GM23338 (cell line): ENCODE measurements around the gene LCNL1. TPM values are rescaled to one million over a fixed set of nuclear protein-coding genes. Genes with fewer than 3 reads are reported as not detected.

Experiments used
- ATAC-seq: fragments of 200-7000 bp; cut with Tn5 transposase; 3 replicates; pipeline ENCODE4 v1.9.1; 2020
- DNase-seq: peaks from one replicate; pipeline ENCODE4 v3.0.0-alpha.2; 2015; ENCODE audit warnings: low spot score
- H2AFZ ChIP-seq: fragments of 200-600 bp; sonication (generic); 2 replicates; pipeline ENCODE4 v1.8.0; 2016; ENCODE audit warnings: antibody characterized with exemption, mild to moderate bottlenecking, moderate library complexity
- H3F3A ChIP-seq: fragments of 200-600 bp; sonication (generic); replicated peaks from 2 replicates; pipeline ENCODE4 v1.8.0; 2017; ENCODE audit warnings: antibody characterized with exemption, mixed run types, low read depth
- H3K27ac ChIP-seq: fragments of 200-600 bp; sonication (generic); 2 replicates; pipeline ENCODE4 v1.6.1; 2016; ENCODE audit warnings: low read depth
- H3K27me3 ChIP-seq: fragments of 200-600 bp; sonication (generic); 2 replicates; pipeline ENCODE4 v1.8.0; 2016; ENCODE audit warnings: mild to moderate bottlenecking, mixed run types, moderate library complexity; ENCODE audit not compliant: insufficient read depth
- H3K36me3 ChIP-seq: fragments of 200-600 bp; sonication (generic); 2 replicates; pipeline ENCODE4 v1.8.0; 2016; ENCODE audit warnings: mild to moderate bottlenecking; ENCODE audit not compliant: insufficient read depth
- H3K4me1 ChIP-seq: fragments of 200-600 bp; sonication (generic); 2 replicates; pipeline ENCODE4 v1.8.0; 2016; ENCODE audit warnings: mild to moderate bottlenecking, moderate library complexity; ENCODE audit not compliant: insufficient read depth
- H3K4me2 ChIP-seq: fragments of 200-600 bp; sonication (generic); 2 replicates; pipeline ENCODE4 v1.7.1; 2017; ENCODE audit warnings: mixed run types
- H3K4me3 ChIP-seq: fragments of 200-600 bp; sonication (generic); 2 replicates; pipeline ENCODE4 v1.6.1; 2016; ENCODE audit warnings: mixed run types
- H3K79me2 ChIP-seq: fragments of 200-600 bp; sonication (generic); replicated peaks from 2 replicates; pipeline ENCODE4 v1.8.0; 2017; ENCODE audit warnings: mild to moderate bottlenecking; ENCODE audit not compliant: insufficient read depth
- H3K9me2 ChIP-seq: fragments of 200-600 bp; sonication (generic); 2 replicates; pipeline ENCODE4 v1.8.0; 2017; ENCODE audit not compliant: insufficient read depth
- H4K20me1 ChIP-seq: fragments of 200-600 bp; sonication (generic); replicated peaks from 2 replicates; pipeline ENCODE4 v1.8.0; 2017; ENCODE audit warnings: mild to moderate bottlenecking; ENCODE audit not compliant: insufficient read depth
- H3K27ac Mint-ChIP-seq: 2 replicates; pipeline ENCODE4 v1.8.0; 2020; ENCODE audit warnings: inconsistent platforms, mild to moderate bottlenecking, moderate library complexity, mixed read lengths
- H3K27me3 Mint-ChIP-seq: 3 replicates; pipeline ENCODE4 v1.8.0; 2022; ENCODE audit warnings: low read depth, mild to moderate bottlenecking, moderate library complexity, mixed read lengths, inconsistent platforms; ENCODE audit not compliant: insufficient read depth, poor library complexity
- H3K36me3 Mint-ChIP-seq: 3 replicates; pipeline ENCODE4 v1.8.0; 2021; ENCODE audit warnings: low read depth, mild to moderate bottlenecking, inconsistent platforms, moderate library complexity, mixed read lengths
- H3K4me1 Mint-ChIP-seq: 3 replicates; pipeline ENCODE4 v1.8.0; 2020; ENCODE audit warnings: mild to moderate bottlenecking, inconsistent platforms, mixed read lengths
- H3K4me3 Mint-ChIP-seq: 3 replicates; pipeline ENCODE4 v1.8.0; 2021; ENCODE audit warnings: moderate library complexity, mild to moderate bottlenecking, inconsistent platforms, mixed read lengths
- H3K9me3 Mint-ChIP-seq: 3 replicates; pipeline ENCODE4 v1.8.0; 2020; ENCODE audit warnings: moderate library complexity, mild to moderate bottlenecking, inconsistent platforms, mixed read lengths
- CREB1 ChIP-seq: fragments of 250-450 bp; sonication (Bioruptor Pico); IDR thresholded peaks from 2 replicates; pipeline ENCODE4 v1.5.0; 2020; ENCODE audit warnings: low read depth, mild to moderate bottlenecking, moderate library complexity
- CTCF ChIP-seq, 2 experiments: fragments of 200-600 bp in 1 of 2; sonication (generic) in 1 of 2; conservative IDR thresholded peaks; 2 replicates each; pipeline versions ENCODE4 v1.5.1 to v1.6.1; 2016 to 2017; ENCODE audit warnings: antibody characterized with exemption in 2 of 2, low read depth in 2 of 2, mild to moderate bottlenecking in 2 of 2, moderate library complexity in 1 of 2
- EZH2 ChIP-seq: fragments of 200-600 bp; sonication (generic); IDR thresholded peaks from one replicate; pipeline ENCODE4 v1.8.0; 2017; ENCODE audit warnings: antibody characterized with exemption, mild to moderate bottlenecking, low read depth; ENCODE audit not compliant: unreplicated experiment
- NANOG ChIP-seq: IDR thresholded peaks from 2 replicates; pipeline ENCODE4 v1.6.1; 2016; ENCODE audit warnings: antibody characterized with exemption, borderline replicate concordance
- POLR2AphosphoS5 ChIP-seq: IDR thresholded peaks from 2 replicates; pipeline ENCODE4 v1.6.1; 2016; ENCODE audit warnings: antibody characterized with exemption, low read depth
- REST ChIP-seq: IDR thresholded peaks from one replicate; pipeline ENCODE4 v1.6.1; 2018; ENCODE audit warnings: antibody characterized with exemption; ENCODE audit not compliant: unreplicated experiment
- STAT1 ChIP-seq: IDR thresholded peaks from one replicate; pipeline ENCODE4 v1.6.1; 2016; ENCODE audit warnings: antibody characterized with exemption; ENCODE audit not compliant: unreplicated experiment
- ZNF114 ChIP-seq: fragments of 250-450 bp; sonication (Bioruptor Pico); IDR thresholded peaks from 2 replicates; pipeline ENCODE4 v1.5.0; 2020; ENCODE audit warnings: mild to moderate bottlenecking, moderate library complexity
- ZNF331 ChIP-seq: fragments of 250-450 bp; sonication (Bioruptor Pico); IDR thresholded peaks from 2 replicates; pipeline ENCODE4 v1.5.0; 2020; ENCODE audit warnings: low read depth, mild to moderate bottlenecking, moderate library complexity
- polyA plus RNA-seq: library from polyadenylated mRNA; unstranded; fragments of >200 nt; fragmentation: Nextera tagmentation; extraction: Ambion mirVana; gene quantifications from 2 replicates; pipeline ENCODE4 v1.2.1, GENCODE V29; 2016
- total RNA-seq: library from RNA; depleted of rRNA; stranded (reverse); fragments of >200 nt; shearing (Covaris generic); gene quantifications from 2 replicates; pipeline ENCODE4 v1.2.3, GENCODE V29; 2014

The LCNL1 gene
- total and polyA plus RNA-seq, 2 experiments from 2014 or later: 0.11 TPM; not detected in 1

GRCh38 chr9:136941231-136942111 is 41.3 kb upstream of the LCNL1 start:
- H3K36me3 Mint-ChIP-seq: peaks cover 34% of the 10 kb centered on the region
- Histone ChIP-seq H3F3A (0 out of 2 replicates have a peak, but pooled peaks cover 3% of the 10 kb centered on the region), H2AFZ (no peak overlapping the region), H3K27ac (no peak overlapping the region), H3K4me1 (no peaks in the 10 kb centered on the region; the same call in 1 of the 2 replicates), H3K4me3 (no peak overlapping the region), H4K20me1 (peaks cover 9% of the 10 kb centered on the region), H3K27me3 (no peaks in the 10 kb centered on the region), H3K4me2 (no peak overlapping the region), H3K9me2 (no peaks in the 10 kb centered on the region), H3K79me2 (0 out of 2 replicates have a peak, but pooled peaks cover 5% of the 10 kb centered on the region), H3K36me3 (no peaks in the 10 kb centered on the region)
- peaks cover 5% of the 10 kb centered on the region for H3K4me1 Mint-ChIP-seq
- no peak overlapping the region for H3K4me3 Mint-ChIP-seq
- TF ChIP-seq POLR2AphosphoS5 (0 out of 2 replicates have a peak, but pooled peaks have one; percentile 18), CTCF (conservative IDR thresholded peaks at IDR 0.05; ENCODE audit: low read depth in 2 of 2) (no peak), REST (no peak), STAT1 (no peak), CREB1 (CRISPR knock-in tag) (no peak)
- H3K27me3 Mint-ChIP-seq: peaks cover 12% of the 10 kb centered on the region
- ATAC-seq: no peak
- no peaks in the 10 kb centered on the region for H3K9me3 Mint-ChIP-seq
- DNase-seq: no peak
- no peak overlapping the region for H3K27ac Mint-ChIP-seq

- H3K9me3 Mint-ChIP-seq: no peaks in the 10 kb centered on the region
- Histone ChIP-seq H3K4me2 (no peak overlapping the region), H3K79me2 (0 out of 2 replicates have a peak, but pooled peaks cover 5% of the 10 kb centered on the region), H3K9me2 (no peaks in the 10 kb centered on the region), H3K27me3 (no peaks in the 10 kb centered on the region), H4K20me1 (peaks cover 3% of the 10 kb centered on the region), H3K4me3 (no peak overlapping the region), H2AFZ (no peak overlapping the region), H3K27ac (no peak overlapping the region), H3K4me1 (no peaks in the 10 kb centered on the region; the same call in 1 of the 2 replicates), H3F3A (0 out of 2 replicates have a peak, but pooled peaks cover 3% of the 10 kb centered on the region), H3K36me3 (no peaks in the 10 kb centered on the region)
- peaks cover 7% of the 10 kb centered on the region for H3K4me1 Mint-ChIP-seq
- no peak overlapping the region for H3K27ac Mint-ChIP-seq
- no peak for DNase-seq
- no peak overlapping the region; the same call in 2 of the 3 replicates for H3K4me3 Mint-ChIP-seq
- TF ChIP-seq CREB1 (CRISPR knock-in tag) (no peak), ZNF331 (CRISPR knock-in tag) (no peak), POLR2AphosphoS5 (no peak), NANOG (no peak), ZNF114 (CRISPR knock-in tag) (no peak), EZH2 (no peak), STAT1 (no peak)
- no peak for ATAC-seq
- H3K27me3 Mint-ChIP-seq: peaks cover 12% of the 10 kb centered on the region
- H3K36me3 Mint-ChIP-seq: peaks cover 29% of the 10 kb centered on the region
Observed at GRCh38 chr9:136942112-136942880, 40.5 kb upstream of the LCNL1 start.
